ENCODE data around the gene TMEM69. TPM values are rescaled to one million over a fixed set of nuclear protein-coding genes. Genes with fewer than 3 reads are reported as not detected.
"Not testable (repeated sequence)": the region's sequence is repeated elsewhere in the genome, so short reads cannot be mapped to it uniquely, and the experiment has no call there.

The TMEM69 gene
- total RNA-seq, 1 donor from 2014 or later: 20.6 TPM

DNA sequence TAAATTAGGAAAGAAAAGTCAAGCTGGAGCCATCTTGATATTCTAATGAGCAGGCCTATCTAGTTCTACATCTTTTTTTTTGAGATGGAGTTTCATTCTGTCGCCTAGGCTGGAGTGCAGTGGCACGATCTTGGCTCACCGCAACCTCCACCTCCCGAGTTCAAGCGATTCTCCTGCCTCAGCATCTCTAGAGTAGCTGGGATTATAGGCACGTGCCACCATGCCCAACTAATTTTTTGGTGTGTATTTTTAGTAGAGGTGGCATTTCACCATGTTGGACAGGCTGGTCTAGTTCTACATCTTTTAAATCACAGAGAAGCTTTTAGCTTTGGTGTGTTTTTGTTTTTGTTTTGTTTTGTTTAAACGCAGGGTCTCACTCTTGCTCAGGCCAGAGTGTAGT, 6.8 kb downstream of the TMEM69 start:
- TF ChIP-seq, protein P1, sequence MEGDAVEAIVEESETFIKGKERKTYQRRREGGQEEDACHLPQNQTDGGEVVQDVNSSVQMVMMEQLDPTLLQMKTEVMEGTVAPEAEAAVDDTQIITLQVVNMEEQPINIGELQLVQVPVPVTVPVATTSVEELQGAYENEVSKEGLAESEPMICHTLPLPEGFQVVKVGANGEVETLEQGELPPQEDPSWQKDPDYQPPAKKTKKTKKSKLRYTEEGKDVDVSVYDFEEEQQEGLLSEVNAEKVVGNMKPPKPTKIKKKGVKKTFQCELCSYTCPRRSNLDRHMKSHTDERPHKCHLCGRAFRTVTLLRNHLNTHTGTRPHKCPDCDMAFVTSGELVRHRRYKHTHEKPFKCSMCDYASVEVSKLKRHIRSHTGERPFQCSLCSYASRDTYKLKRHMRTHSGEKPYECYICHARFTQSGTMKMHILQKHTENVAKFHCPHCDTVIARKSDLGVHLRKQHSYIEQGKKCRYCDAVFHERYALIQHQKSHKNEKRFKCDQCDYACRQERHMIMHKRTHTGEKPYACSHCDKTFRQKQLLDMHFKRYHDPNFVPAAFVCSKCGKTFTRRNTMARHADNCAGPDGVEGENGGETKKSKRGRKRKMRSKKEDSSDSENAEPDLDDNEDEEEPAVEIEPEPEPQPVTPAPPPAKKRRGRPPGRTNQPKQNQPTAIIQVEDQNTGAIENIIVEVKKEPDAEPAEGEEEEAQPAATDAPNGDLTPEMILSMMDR (IDR thresholded peaks at IDR 0.05; ENCODE audit: partially characterized antibody, unreplicated experiment): no peak
- Mint-ChIP-seq H3K27me3 (ENCODE audit: unreplicated experiment) (no peaks in the 10 kb centered on the region), H3K4me1 (ENCODE audit: low read depth, unreplicated experiment) (no peaks in the 10 kb centered on the region), H3K27ac (ENCODE audit: unreplicated experiment) (no peak overlapping the region), H3K9me3 (ENCODE audit: unreplicated experiment) (no peaks in the 10 kb centered on the region), H3K36me3 (ENCODE audit: unreplicated experiment) (no peaks in the 10 kb centered on the region), H3K4me3 (ENCODE audit: unreplicated experiment) (no peak overlapping the region)
- no peak for DNase-seq

DNA sequence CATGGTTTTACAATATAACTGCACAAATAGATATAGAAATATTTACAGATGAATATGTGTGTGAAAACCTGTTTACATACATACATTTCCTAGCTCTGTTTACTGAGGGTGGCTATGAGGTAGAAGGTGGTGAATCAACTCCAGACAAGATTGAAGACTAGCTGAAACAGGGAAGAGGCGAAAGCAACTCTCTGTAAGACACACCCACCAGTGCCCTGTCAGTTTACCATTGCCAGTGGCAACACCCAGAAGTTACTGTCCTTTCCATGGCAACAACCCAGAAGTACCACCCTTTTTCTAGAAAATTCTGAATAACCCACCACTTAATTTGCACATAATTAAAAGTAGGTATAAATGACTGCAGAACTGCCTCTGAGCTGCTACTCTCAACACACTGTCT, 16.7 kb downstream of the TMEM69 start:
- peaks cover 1% of the 10 kb centered on the region for H3K9me3 Mint-ChIP-seq (ENCODE audit: unreplicated experiment)
- DNase-seq: no peak
- H3K27ac Mint-ChIP-seq (ENCODE audit: unreplicated experiment): no peak overlapping the region
- peaks cover 3% of the 10 kb centered on the region for H3K27me3 Mint-ChIP-seq (ENCODE audit: unreplicated experiment)
- H3K36me3 Mint-ChIP-seq (ENCODE audit: unreplicated experiment): peaks cover 11% of the 10 kb centered on the region
- no peak overlapping the region for H3K4me3 Mint-ChIP-seq (ENCODE audit: unreplicated experiment)
- TF ChIP-seq, protein P1 (IDR thresholded peaks at IDR 0.05; ENCODE audit: partially characterized antibody, unreplicated experiment): no peak
- no peaks in the 10 kb centered on the region for H3K4me1 Mint-ChIP-seq (ENCODE audit: low read depth, unreplicated experiment)

DNA sequence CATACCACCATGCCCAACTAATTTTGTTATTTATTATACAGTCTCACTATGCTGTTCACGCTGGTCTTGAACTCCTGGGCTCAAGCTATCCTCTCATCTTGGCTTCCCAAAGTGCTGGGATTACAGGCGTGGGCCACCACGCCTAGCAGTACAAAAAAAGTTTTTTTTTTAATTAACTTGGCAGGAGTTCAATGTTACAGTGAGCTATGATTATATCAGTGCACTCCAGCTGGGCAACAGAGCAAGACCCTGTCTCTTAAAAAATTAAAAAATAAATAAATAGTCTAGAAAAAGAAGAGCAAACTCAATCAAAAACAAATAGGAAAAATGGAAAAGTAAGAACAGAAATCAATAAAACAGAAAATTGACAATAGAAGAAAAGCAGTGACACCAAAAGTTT, 25.7 kb downstream of the TMEM69 start:
- H3K4me1 Mint-ChIP-seq (ENCODE audit: low read depth, unreplicated experiment): peaks cover 4% of the 10 kb centered on the region
- TF ChIP-seq, protein P1 (IDR thresholded peaks at IDR 0.05; ENCODE audit: partially characterized antibody, unreplicated experiment): no peak
- H3K36me3 Mint-ChIP-seq (ENCODE audit: unreplicated experiment): no peaks in the 10 kb centered on the region
- H3K27ac Mint-ChIP-seq (ENCODE audit: unreplicated experiment): no peak overlapping the region
- no peaks in the 10 kb centered on the region for H3K27me3 Mint-ChIP-seq (ENCODE audit: unreplicated experiment)
- no peak for DNase-seq
- no peak overlapping the region for H3K4me3 Mint-ChIP-seq (ENCODE audit: unreplicated experiment)
- no peaks in the 10 kb centered on the region for H3K9me3 Mint-ChIP-seq (ENCODE audit: unreplicated experiment)

DNA sequence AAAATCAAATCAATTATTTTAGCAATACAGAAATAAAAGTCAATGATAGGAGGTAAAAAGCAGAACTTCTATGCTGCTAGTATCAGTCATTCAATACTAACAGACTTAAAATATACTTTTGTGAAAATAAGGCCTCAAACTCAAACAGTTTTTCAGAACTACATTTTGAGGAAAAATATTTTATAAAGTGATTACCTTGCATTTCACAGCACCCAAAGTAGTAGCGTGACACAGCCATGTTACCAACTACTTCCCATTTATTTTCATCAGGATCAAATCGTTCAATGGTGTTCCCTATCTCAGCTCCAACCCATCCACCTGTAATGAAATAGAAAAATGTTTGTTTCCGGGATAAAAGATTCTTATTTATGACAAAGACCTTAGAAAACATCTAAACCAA, 28.7 kb downstream of the TMEM69 start:
- Mint-ChIP-seq H3K9me3 (ENCODE audit: unreplicated experiment) (no peaks in the 10 kb centered on the region), H3K36me3 (ENCODE audit: unreplicated experiment) (no peaks in the 10 kb centered on the region), H3K27me3 (ENCODE audit: unreplicated experiment) (no peaks in the 10 kb centered on the region), H3K4me1 (ENCODE audit: low read depth, unreplicated experiment) (peaks cover 5% of the 10 kb centered on the region), H3K27ac (ENCODE audit: unreplicated experiment) (no peak overlapping the region), H3K4me3 (ENCODE audit: unreplicated experiment) (no peak overlapping the region)
- TF ChIP-seq, protein P1 (IDR thresholded peaks at IDR 0.05; ENCODE audit: partially characterized antibody, unreplicated experiment): no peak
- no peak for DNase-seq

DNA sequence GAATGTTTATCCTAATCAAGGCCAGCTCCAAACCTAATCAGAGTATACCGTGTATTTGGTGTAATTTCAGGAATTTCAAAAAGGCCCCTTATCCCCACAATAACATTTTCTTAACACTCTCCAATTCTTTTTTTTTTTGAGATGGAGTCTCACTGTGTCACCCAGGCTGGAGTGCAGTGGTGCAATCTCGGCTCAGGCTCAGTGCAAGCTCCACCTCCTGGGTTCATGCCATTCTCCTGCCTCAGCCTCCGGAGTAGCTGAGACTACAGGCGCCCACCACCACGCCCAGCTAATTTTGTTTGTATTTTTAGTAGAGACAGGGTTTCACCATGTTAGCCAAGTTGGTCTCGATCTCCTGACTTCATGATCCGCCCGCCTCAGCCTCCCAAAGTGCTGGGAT, 29.4 kb downstream of the TMEM69 start:
- H3K36me3 Mint-ChIP-seq (ENCODE audit: unreplicated experiment); H3K9me3 Mint-ChIP-seq (ENCODE audit: unreplicated experiment); H3K27ac Mint-ChIP-seq (ENCODE audit: unreplicated experiment); DNase-seq; H3K27me3 Mint-ChIP-seq (ENCODE audit: unreplicated experiment); H3K4me1 Mint-ChIP-seq (ENCODE audit: low read depth, unreplicated experiment); H3K4me3 Mint-ChIP-seq (ENCODE audit: unreplicated experiment): not testable (repeated sequence)

DNA sequence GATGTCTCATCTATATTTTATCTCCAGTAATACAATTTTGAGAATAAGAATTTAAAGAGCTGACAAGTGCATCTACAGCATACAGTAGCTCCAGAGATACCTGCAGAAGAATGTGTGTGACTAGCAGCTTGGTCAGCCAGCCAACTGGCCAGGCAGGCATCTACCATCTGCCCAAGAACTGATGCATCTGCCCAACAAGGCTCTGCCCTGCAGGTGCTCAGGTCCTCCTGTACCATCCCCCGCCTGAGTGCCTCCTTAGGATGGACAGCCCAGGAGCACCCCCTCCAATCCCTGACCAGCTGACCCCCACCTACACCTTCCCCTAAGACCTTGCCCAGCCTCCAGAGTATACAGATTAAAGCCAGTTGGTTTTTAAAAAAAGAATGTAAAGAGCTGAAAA, 30.3 kb downstream of the TMEM69 start:
- Mint-ChIP-seq H3K4me1 (ENCODE audit: low read depth, unreplicated experiment) (peaks cover 5% of the 10 kb centered on the region), H3K27ac (ENCODE audit: unreplicated experiment) (no peak overlapping the region), H3K27me3 (ENCODE audit: unreplicated experiment) (no peaks in the 10 kb centered on the region)

More for the DNA sequence above, 30.3 kb downstream of the TMEM69 start:
- no peak overlapping the region for H3K4me3 Mint-ChIP-seq (ENCODE audit: unreplicated experiment)
- H3K9me3 Mint-ChIP-seq (ENCODE audit: unreplicated experiment): no peaks in the 10 kb centered on the region
- H3K36me3 Mint-ChIP-seq (ENCODE audit: unreplicated experiment): no peaks in the 10 kb centered on the region
- TF ChIP-seq, protein P1 (IDR thresholded peaks at IDR 0.05; ENCODE audit: partially characterized antibody, unreplicated experiment): no peak
- DNase-seq: no peak
